Suprapubic skin (tissue), 4 donors: ENCODE results near the gene RCOR2. TPM values are rescaled to one million over a fixed set of nuclear protein-coding genes. Genes with fewer than 3 reads are reported as not detected.

ENCODE experiments used
- DNase-seq, 2 donors: peaks; one replicate each; pipeline ENCODE4 v3.0.0-alpha.2; 2019; ENCODE audit warnings: low spot score in 2 of 2
- H3K27ac ChIP-seq: fragments of 200-600 bp; sonication (generic); one replicate; pipeline ENCODE4 v1.5.1; 2019
- H3K27me3 ChIP-seq: fragments of 200-600 bp; sonication (generic); one replicate; pipeline ENCODE4 v1.5.1; 2019
- H3K36me3 ChIP-seq: fragments of 200-600 bp; sonication (generic); one replicate; pipeline ENCODE4 v1.5.1; 2019
- H3K4me1 ChIP-seq: fragments of 200-600 bp; sonication (generic); one replicate; pipeline ENCODE4 v1.5.1; 2019
- H3K4me3 ChIP-seq: fragments of 200-600 bp; sonication (generic); one replicate; pipeline ENCODE4 v1.5.1; 2019; ENCODE audit warnings: mild to moderate bottlenecking
- H3K9me3 ChIP-seq: fragments of 200-600 bp; sonication (generic); one replicate; pipeline ENCODE4 v1.5.1; 2019
- CTCF ChIP-seq, 2 donors: fragments of 200-600 bp in 1 of 2; fragments of 450-650 bp in 1 of 2; sonication (generic) in 1 of 2; IDR thresholded peaks; one replicate each; pipeline ENCODE4 v1.5.1; 2016 to 2019; ENCODE audit warnings: antibody characterized with exemption in 2 of 2, mild to moderate bottlenecking in 1 of 2, moderate library complexity in 1 of 2
- EP300 ChIP-seq: sonication (generic); formaldehyde crosslinking; IDR thresholded peaks from one replicate; pipeline ENCODE4 v1.6.1; 2017; ENCODE audit warnings: antibody characterized with exemption
- POLR2A ChIP-seq, 2 donors: fragments of 450-650 bp; IDR thresholded peaks; one replicate each; pipeline ENCODE4 v1.6.1; 2017; ENCODE audit warnings: antibody characterized with exemption in 2 of 2, mild to moderate bottlenecking in 2 of 2, moderate library complexity in 2 of 2
- POLR2AphosphoS5 ChIP-seq, 3 donors: sonication (generic); formaldehyde crosslinking; IDR thresholded peaks; one replicate each; pipeline ENCODE4 v1.6.1; 2017; ENCODE audit warnings: antibody characterized with exemption in 3 of 3
- WGBS: methylation state at CpG from one replicate; pipeline ENCODE4 v1.1.5; 2018; 5-methylcytosine and 5-hydroxymethylcytosine counted together
- total RNA-seq, 4 donors: library from RNA; depleted of rRNA; stranded (reverse); fragments of >200 nt; gene quantifications; one replicate each; pipeline ENCODE4 v1.1.0, GENCODE V29; 2016

The RCOR2 gene
- total RNA-seq, 4 donors from 2014 or later: 0.21 to 0.34 TPM; not detected in 2

GRCh38 chr11:63887386-63887999, 29.5 kb downstream of the RCOR2 start:
- DNase-seq: no peak
- no peak for TF ChIP-seq CTCF (IDR thresholded peaks at IDR 0.05)
- no peak for TF ChIP-seq EP300
- TF ChIP-seq POLR2A (IDR thresholded peaks at IDR 0.05): no peak
- TF ChIP-seq POLR2AphosphoS5 (IDR thresholded peaks at IDR 0.05): no peak
- Histone ChIP-seq H3K9me3 (no peaks in the 10 kb centered on the region), H3K36me3 (no peaks in the 10 kb centered on the region), H3K27ac (peak overlapping the region; percentile 86), H3K27me3 (no peaks in the 10 kb centered on the region), H3K4me1 (peaks cover 86% of the 10 kb centered on the region), H3K4me3 (no peak overlapping the region)
- WGBS: 41% methylated on average over 6 of the region's 6 CpGs

- peak overlapping the region; percentile 34 for H3K27ac ChIP-seq
- 82% methylated on average over 3 of the region's 4 CpGs for WGBS
These were observed 32.6 kb downstream of the RCOR2 start for GRCh38 chr11:63884196-63884932.

GRCh38 chr11:63883791-63884190, 33.2 kb downstream of the RCOR2 start:
- H3K9me3 ChIP-seq: no peaks in the 10 kb centered on the region
- H3K4me1 ChIP-seq: peaks cover 77% of the 10 kb centered on the region
- H3K27ac ChIP-seq: peak overlapping the region; percentile 34
- H3K27me3 ChIP-seq: no peaks in the 10 kb centered on the region
- DNase-seq: no peak
- no peak overlapping the region for H3K4me3 ChIP-seq
- H3K36me3 ChIP-seq: no peaks in the 10 kb centered on the region
- 89% methylated on average over 6 of the region's 6 CpGs for whole genome bisulfite sequencing
- TF ChIP-seq POLR2AphosphoS5 (IDR thresholded peaks at IDR 0.05): no peak
- no peak for TF ChIP-seq CTCF (IDR thresholded peaks at IDR 0.05)
- TF ChIP-seq EP300: no peak
- TF ChIP-seq POLR2A (IDR thresholded peaks at IDR 0.05): no peak

More at GRCh38 chr11:63884196-63884932, 32.6 kb downstream of the RCOR2 start:
- H3K27me3 ChIP-seq: no peaks in the 10 kb centered on the region
- peaks cover 77% of the 10 kb centered on the region for H3K4me1 ChIP-seq
- DNase-seq: no peak
- H3K9me3 ChIP-seq: no peaks in the 10 kb centered on the region
- H3K36me3 ChIP-seq: no peaks in the 10 kb centered on the region
- no peak overlapping the region for H3K4me3 ChIP-seq
- TF ChIP-seq POLR2AphosphoS5 (IDR thresholded peaks at IDR 0.05): no peak
- no peak for TF ChIP-seq POLR2A (IDR thresholded peaks at IDR 0.05)
- TF ChIP-seq CTCF (IDR thresholded peaks at IDR 0.05): no peak
- TF ChIP-seq EP300: no peak

- Histone ChIP-seq H3K4me1 (peaks cover 71% of the 10 kb centered on the region), H3K36me3 (no peaks in the 10 kb centered on the region), H3K4me3 (no peak overlapping the region), H3K27ac (no peak overlapping the region), H3K9me3 (no peaks in the 10 kb centered on the region), H3K27me3 (no peaks in the 10 kb centered on the region)
- TF ChIP-seq EP300 (no peak), POLR2AphosphoS5 (IDR thresholded peaks at IDR 0.05) (peak in 1 of 3 donors; percentile 9), CTCF (IDR thresholded peaks at IDR 0.05) (no peak), POLR2A (IDR thresholded peaks at IDR 0.05) (no peak)
- 45% methylated on average over 7 of the region's 7 CpGs for WGBS
- DNase-seq: no peak
These were observed 34.3 kb downstream of the RCOR2 start for GRCh38 chr11:63882555-63883242.

GRCh38 chr11:63880403-63880790, 36.6 kb downstream of the RCOR2 start:
- H3K4me1 ChIP-seq: peaks cover 65% of the 10 kb centered on the region

More at GRCh38 chr11:63880403-63880790, 36.6 kb downstream of the RCOR2 start:
- H3K36me3 ChIP-seq: peaks cover 4% of the 10 kb centered on the region
- H3K9me3 ChIP-seq: no peaks in the 10 kb centered on the region
- H3K27me3 ChIP-seq: no peaks in the 10 kb centered on the region
- H3K4me3 ChIP-seq: no peak overlapping the region
- H3K27ac ChIP-seq: no peak overlapping the region
- no peak for DNase-seq
- no peak for TF ChIP-seq POLR2AphosphoS5 (IDR thresholded peaks at IDR 0.05)
- no peak for TF ChIP-seq POLR2A (IDR thresholded peaks at IDR 0.05)
- TF ChIP-seq CTCF (IDR thresholded peaks at IDR 0.05): no peak
- no peak for TF ChIP-seq EP300
- WGBS: 23% methylated on average over 3 of the region's 3 CpGs
